Brain microvascular endothelial cell (primary cell): ENCODE measurements around the gene AVL9.

Source experiments
- DNase-seq: peaks from one replicate; pipeline ENCODE4 v3.0.0-alpha.2; 2020
- H3K27ac ChIP-seq: fragments of 250-450 bp; sonication (Bioruptor Pico); 2 replicates; pipeline ENCODE4 v1.5.1; 2020; ENCODE audit warnings: mild to moderate bottlenecking, moderate library complexity
- H3K27me3 ChIP-seq: fragments of 250-450 bp; sonication (Bioruptor Pico); replicated peaks from 2 replicates; pipeline ENCODE4 v1.5.1; 2020; ENCODE audit warnings: mild to moderate bottlenecking
- H3K36me3 ChIP-seq: fragments of 250-450 bp; sonication (Bioruptor Pico); replicated peaks from 2 replicates; pipeline ENCODE4 v1.5.1; 2020; ENCODE audit warnings: mild to moderate bottlenecking
- H3K4me3 ChIP-seq: 2 replicates; pipeline ENCODE4 v1.5.1; 2011; ENCODE audit warnings: low read depth, mild to moderate bottlenecking, control low read depth, low read length, moderate library complexity
- in situ Hi-C: cut with HindIII; loops from 2 replicates; pipeline ENCODE4 v1.10.0; 2017; ENCODE audit warnings: low sequenced_read_pairs, low pct_ligation_motif_present
- TF ChIP-seq, protein P1 (sequence below): IDR thresholded peaks from 2 replicates; pipeline ENCODE4 v1.5.1; 2011; ENCODE audit warnings: low read depth, mild to moderate bottlenecking, moderate library complexity, low read length, control low read depth, inconsistent platforms; ENCODE audit errors: missing control alignments

The AVL9 gene

DNA sequence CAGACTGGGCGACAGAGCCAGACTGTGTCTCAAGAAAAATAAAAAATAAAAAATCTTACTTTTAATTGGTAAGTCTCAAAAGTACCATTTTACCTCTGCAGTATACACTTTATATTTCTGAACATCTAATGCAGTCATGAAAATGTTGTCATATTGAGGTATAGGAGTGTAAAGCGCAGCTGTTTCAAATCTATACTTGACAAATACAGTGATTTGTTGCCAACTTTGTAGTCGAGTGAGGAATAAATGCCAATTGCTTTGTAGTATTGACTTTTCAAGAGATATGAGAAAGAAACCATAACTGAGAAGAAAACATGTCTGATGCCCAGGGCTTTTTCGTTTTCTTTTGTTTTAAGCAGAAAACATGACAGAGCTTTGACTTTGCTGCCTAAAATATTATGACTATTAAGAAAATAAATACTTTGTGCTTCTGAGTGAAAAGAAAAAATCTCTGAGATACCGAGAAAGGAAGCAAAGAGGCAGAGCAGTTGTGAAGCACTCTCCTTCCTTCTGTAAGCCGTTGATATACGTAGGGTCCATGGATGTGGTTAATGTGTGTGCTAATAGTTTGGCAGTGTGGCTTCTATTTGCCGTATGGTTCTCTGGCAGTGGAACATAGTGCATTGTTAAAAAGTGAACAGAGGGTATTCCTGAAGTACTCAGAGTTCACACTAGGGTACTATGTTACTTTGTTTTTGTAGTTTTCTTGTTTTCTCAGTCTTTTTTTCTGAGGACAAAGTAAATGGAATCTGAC, 38.2 kb downstream of the AVL9 start:
- Histone ChIP-seq H3K27ac (no peak overlapping the region), H3K27me3 (no peaks in the 10 kb centered on the region), H3K4me3 (no peak overlapping the region), H3K36me3 (no peaks in the 10 kb centered on the region)
- in situ Hi-C loops, result no loop called here
- TF ChIP-seq, protein P1, sequence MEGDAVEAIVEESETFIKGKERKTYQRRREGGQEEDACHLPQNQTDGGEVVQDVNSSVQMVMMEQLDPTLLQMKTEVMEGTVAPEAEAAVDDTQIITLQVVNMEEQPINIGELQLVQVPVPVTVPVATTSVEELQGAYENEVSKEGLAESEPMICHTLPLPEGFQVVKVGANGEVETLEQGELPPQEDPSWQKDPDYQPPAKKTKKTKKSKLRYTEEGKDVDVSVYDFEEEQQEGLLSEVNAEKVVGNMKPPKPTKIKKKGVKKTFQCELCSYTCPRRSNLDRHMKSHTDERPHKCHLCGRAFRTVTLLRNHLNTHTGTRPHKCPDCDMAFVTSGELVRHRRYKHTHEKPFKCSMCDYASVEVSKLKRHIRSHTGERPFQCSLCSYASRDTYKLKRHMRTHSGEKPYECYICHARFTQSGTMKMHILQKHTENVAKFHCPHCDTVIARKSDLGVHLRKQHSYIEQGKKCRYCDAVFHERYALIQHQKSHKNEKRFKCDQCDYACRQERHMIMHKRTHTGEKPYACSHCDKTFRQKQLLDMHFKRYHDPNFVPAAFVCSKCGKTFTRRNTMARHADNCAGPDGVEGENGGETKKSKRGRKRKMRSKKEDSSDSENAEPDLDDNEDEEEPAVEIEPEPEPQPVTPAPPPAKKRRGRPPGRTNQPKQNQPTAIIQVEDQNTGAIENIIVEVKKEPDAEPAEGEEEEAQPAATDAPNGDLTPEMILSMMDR, result no peak
- no peak for DNase-seq

DNA sequence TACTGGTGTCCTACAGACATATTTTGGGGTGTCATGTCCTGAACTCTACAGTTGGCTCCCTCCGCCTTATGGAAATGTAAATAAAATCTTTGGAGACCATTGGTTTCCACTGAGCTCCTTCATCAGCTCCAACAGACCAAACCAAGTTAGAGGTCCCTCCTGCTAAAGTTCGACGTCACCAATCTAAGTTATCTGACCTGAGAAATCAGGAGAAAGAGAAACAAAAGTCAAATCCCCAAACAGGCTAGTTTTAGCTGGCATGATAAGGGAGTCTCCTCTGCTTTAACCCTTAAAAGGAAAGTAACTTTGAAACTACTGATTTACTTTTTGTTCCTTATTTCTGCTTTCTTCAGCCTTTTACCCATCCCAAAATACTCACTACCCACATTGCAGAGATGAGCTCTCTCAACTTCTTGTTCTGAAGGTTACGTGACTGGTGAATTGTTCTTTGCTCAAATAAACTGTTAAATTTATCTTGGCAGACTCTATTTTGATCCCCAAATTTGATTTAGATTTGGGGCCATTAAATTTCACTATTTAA, 39.9 kb downstream of the AVL9 start:
- TF ChIP-seq, protein P1, result no peak

DNA sequence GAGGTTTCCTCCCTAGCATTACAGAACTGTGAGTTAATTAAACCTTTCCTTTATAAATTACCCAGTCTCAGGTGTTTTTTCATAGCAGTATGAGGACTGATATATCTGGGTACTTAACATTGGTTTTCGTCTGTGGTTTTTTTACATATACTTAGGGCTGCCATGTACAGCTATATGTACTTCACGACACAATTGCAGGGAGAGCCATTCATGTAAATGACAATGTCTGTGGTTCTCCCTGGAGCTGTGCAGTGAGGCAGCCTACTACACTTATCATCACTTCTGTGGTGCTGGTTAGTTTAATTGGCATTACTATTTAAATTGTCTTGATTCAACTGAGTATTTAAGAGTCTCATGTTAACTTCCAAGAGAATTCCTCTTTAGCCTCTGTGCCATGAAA, 40.7 kb downstream of the AVL9 start:
- DNase-seq, result no peak

More for the DNA sequence above, 39.9 kb downstream of the AVL9 start:
- in situ Hi-C loops, result no loop called here
- Histone ChIP-seq H3K36me3 (no peaks in the 10 kb centered on the region), H3K27ac (no peak overlapping the region), H3K4me3 (no peak overlapping the region), H3K27me3 (no peaks in the 10 kb centered on the region)
- DNase-seq, result no peak

DNA sequence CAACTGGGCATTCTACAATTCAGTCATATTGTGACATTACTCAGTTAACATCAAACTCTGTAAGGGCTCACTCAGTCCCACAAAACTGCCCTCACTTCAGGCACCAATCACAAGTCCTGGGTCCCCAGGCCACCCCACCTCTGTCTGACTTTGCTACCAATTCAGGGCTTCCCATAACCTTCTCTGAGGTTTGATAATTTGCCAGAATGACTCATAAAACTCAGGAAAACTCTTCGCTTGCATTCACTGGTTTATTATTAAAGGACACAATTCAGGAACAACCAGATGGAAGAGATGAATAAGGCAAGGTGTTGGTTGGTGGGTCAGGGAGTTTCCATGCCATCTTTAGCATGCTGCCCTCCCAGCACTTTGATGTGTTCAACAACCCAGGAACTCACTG, 41.3 kb downstream of the AVL9 start:
- Histone ChIP-seq H3K36me3 (no peaks in the 10 kb centered on the region), H3K4me3 (no peak overlapping the region), H3K27ac (no peak overlapping the region), H3K27me3 (no peaks in the 10 kb centered on the region)
- in situ Hi-C loops, result no loop called here
- peak; percentile 49 for DNase-seq
- TF ChIP-seq, protein P1, result no peak

More for the DNA sequence above, 40.7 kb downstream of the AVL9 start:
- Histone ChIP-seq H3K4me3 (no peak overlapping the region), H3K27ac (no peak overlapping the region), H3K36me3 (no peaks in the 10 kb centered on the region), H3K27me3 (no peaks in the 10 kb centered on the region)
- in situ Hi-C loops, result no loop called here
- TF ChIP-seq, protein P1, result no peak

DNA sequence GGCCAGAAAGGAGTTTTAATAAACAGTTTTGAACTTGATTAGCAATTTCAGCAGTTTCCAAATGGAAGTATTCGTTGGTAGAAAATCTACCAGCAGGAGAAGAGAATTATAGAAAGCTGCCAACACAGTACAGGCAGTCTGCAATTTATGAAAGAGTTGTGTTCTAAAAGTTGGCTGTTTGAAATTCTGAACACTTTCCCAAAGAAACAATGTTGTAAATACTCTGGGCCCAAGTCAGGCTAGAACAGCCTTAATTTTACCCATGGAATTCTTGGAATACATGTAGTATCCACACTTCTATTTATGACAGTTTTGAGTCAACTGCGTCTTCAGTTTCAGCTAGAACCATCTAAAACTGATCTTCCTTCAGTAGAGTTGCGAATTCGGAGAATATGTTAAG, 42.5 kb downstream of the AVL9 start:
- in situ Hi-C loops, result no loop called here
- no peak overlapping the region for H3K27ac ChIP-seq
- no peak for DNase-seq

More for the DNA sequence above, 42.5 kb downstream of the AVL9 start:
- TF ChIP-seq, protein P1, result no peak
- H3K27me3 ChIP-seq, result no peaks in the 10 kb centered on the region
- no peaks in the 10 kb centered on the region for H3K36me3 ChIP-seq
- no peak overlapping the region for H3K4me3 ChIP-seq
